Esophagus squamous epithelium (tissue), 5 donors: Measurements from ENCODE around the gene NAP1L5. TPM values are rescaled to one million over a fixed set of nuclear protein-coding genes. Genes with fewer than 3 reads are reported as not detected.

ENCODE experiments used
- DNase-seq: peaks from one replicate; lab custom pipeline; 2025; lab: John Stamatoyannopoulos, UW
- H3K27ac ChIP-seq, 4 donors: fragments of 200-600 bp; sonication (generic); one replicate each; pipeline ENCODE4 v1.5.1; 2016 to 2019; ENCODE audit warnings: mild to moderate bottlenecking in 1 of 4
- H3K27me3 ChIP-seq, 4 donors: fragments of 200-600 bp; sonication (generic); 1 replicate in 3 of 4; 2 replicates in 1 of 4; pipeline versions ENCODE4 v1.5.1 to v1.6.0; 2017 to 2021; ENCODE audit warnings: antibody characterized with exemption in 1 of 4
- H3K36me3 ChIP-seq, 3 donors: fragments of 200-600 bp; sonication (generic); one replicate each; pipeline ENCODE4 v1.5.1; 2016 to 2019
- H3K4me1 ChIP-seq, 3 donors: fragments of 200-600 bp; sonication (generic); one replicate each; pipeline ENCODE4 v1.5.1; 2017 to 2019
- H3K4me3 ChIP-seq, 4 donors: fragments of 200-600 bp; sonication (generic); 1 replicate in 3 of 4; 2 replicates in 1 of 4; pipeline ENCODE4 v1.5.1; 2016 to 2019; ENCODE audit warnings: mild to moderate bottlenecking in 2 of 4, moderate library complexity in 1 of 4
- H3K9me3 ChIP-seq, 3 donors: fragments of 200-600 bp; sonication (generic); one replicate each; pipeline ENCODE4 v1.5.1; 2016 to 2019
- POLR2A ChIP-seq, 4 donors: fragments of 450-650 bp; IDR thresholded peaks; one replicate each; pipeline ENCODE4 v1.6.1; 2017; ENCODE audit warnings: antibody characterized with exemption in 4 of 4, mild to moderate bottlenecking in 4 of 4, moderate library complexity in 3 of 4
- WGBS, 2 donors: methylation state at CpG; one replicate each; pipeline ENCODE4 v1.1.5; 2018; 5-methylcytosine and 5-hydroxymethylcytosine counted together
- intact Hi-C: fragments of 100-400 bp; cut with DNase I; formaldehyde crosslinking; loops from one replicate; pipeline ENCODE4 v1.15.0; 2022
- total RNA-seq, 4 donors: library from RNA; depleted of rRNA; stranded (reverse); fragments of >200 nt; gene quantifications; one replicate each; pipeline ENCODE4 v1.1.0, GENCODE V29; 2016
- TF ChIP-seq, protein P1 (sequence below), 6 experiments: fragments of 450-650 bp in 4 of 6; fragments of 200-600 bp in 2 of 6; sonication (generic) in 2 of 6; IDR thresholded peaks; one replicate each; pipeline ENCODE4 v1.5.1; 2016 to 2019; ENCODE audit warnings: antibody characterized with exemption in 6 of 6, mild to moderate bottlenecking in 4 of 6, moderate library complexity in 4 of 6
- donor health status: DM: yes; HTN: yes; CAD: no.

Gene NAP1L5
- total RNA-seq, 4 donors from 2014 or later, result 0.42 to 3.1 (median 1.8) TPM

DNA sequence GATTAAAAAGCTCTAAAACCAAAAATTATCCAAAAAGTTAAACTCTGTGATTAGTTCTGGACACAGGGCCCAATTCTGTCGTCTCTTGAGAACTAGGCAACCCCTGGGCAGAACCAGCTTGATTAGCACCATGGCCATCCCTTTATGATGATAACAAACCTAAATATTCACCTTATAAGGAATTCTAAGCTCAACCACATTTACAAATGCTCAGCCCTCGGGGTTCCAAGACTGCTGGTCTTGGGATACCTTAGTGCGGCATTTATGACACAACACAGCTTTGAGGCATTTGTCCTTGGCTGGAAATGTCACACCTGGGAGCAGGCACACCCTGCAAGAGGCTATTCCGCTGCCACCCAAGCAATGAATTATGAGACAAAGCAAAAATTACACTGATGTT is 27.5 kb upstream of the NAP1L5 start:
- H3K36me3 ChIP-seq, result peaks cover 7 to 95% (median 16%) of the 10 kb centered on the region in 3 donors
- H3K27me3 ChIP-seq, result no peaks in the 10 kb centered on the region
- DNase-seq, result no peak
- no peak overlapping the region for H3K4me3 ChIP-seq
- no peak for TF ChIP-seq POLR2A (IDR thresholded peaks at IDR 0.05)
- TF ChIP-seq, protein P1, sequence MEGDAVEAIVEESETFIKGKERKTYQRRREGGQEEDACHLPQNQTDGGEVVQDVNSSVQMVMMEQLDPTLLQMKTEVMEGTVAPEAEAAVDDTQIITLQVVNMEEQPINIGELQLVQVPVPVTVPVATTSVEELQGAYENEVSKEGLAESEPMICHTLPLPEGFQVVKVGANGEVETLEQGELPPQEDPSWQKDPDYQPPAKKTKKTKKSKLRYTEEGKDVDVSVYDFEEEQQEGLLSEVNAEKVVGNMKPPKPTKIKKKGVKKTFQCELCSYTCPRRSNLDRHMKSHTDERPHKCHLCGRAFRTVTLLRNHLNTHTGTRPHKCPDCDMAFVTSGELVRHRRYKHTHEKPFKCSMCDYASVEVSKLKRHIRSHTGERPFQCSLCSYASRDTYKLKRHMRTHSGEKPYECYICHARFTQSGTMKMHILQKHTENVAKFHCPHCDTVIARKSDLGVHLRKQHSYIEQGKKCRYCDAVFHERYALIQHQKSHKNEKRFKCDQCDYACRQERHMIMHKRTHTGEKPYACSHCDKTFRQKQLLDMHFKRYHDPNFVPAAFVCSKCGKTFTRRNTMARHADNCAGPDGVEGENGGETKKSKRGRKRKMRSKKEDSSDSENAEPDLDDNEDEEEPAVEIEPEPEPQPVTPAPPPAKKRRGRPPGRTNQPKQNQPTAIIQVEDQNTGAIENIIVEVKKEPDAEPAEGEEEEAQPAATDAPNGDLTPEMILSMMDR (IDR thresholded peaks at IDR 0.05), result no peak
- no peaks in the 10 kb centered on the region for H3K9me3 ChIP-seq
- intact Hi-C loops, result no loop called here
- H3K4me1 ChIP-seq, result peaks cover 0 to 41% (median 4%) of the 10 kb centered on the region in 3 donors
- H3K27ac ChIP-seq, result no peak overlapping the region
- WGBS, 2 donors, result 84 to 94% methylated on average over 2 to 4 of the region's 4 CpGs

- Histone ChIP-seq H3K9me3 (no peaks in the 10 kb centered on the region), H3K36me3 (peaks cover 7 to 93% (median 13%) of the 10 kb centered on the region in 3 donors), H3K27ac (no peak overlapping the region), H3K4me1 (peaks cover 0 to 41% (median 4%) of the 10 kb centered on the region in 3 donors), H3K27me3 (no peaks in the 10 kb centered on the region), H3K4me3 (no peak overlapping the region)
- DNase-seq, result no peak
- 72 to 97% methylated on average over 2 of the region's 2 CpGs for WGBS, 2 donors
- TF ChIP-seq POLR2A (IDR thresholded peaks at IDR 0.05), result no peak
- intact Hi-C loops, result no loop called here
Observed at GRCh38 chr4:88724406-88724805, 26.8 kb upstream of the NAP1L5 start.

- H3K36me3 ChIP-seq, result peaks cover 5 to 93% (median 9%) of the 10 kb centered on the region in 3 donors
- TF ChIP-seq, protein P1 (IDR thresholded peaks at IDR 0.05), result no peak
- no peak for TF ChIP-seq POLR2A (IDR thresholded peaks at IDR 0.05)
- H3K4me3 ChIP-seq, result no peak overlapping the region
- peaks cover 0 to 3% (median 0%) of the 10 kb centered on the region in 3 donors for H3K9me3 ChIP-seq
- H3K27ac ChIP-seq, result peak overlapping the region in 1 of 4 donors; percentile 56
- DNase-seq, result no peak
- intact Hi-C loops, result no loop called here
- H3K4me1 ChIP-seq, result peaks cover 0 to 35% (median 4%) of the 10 kb centered on the region in 3 donors
- no peaks in the 10 kb centered on the region for H3K27me3 ChIP-seq
- WGBS, 2 donors, result 62 to 80% methylated on average over 2 of the region's 2 CpGs
Observed at GRCh38 chr4:88722828-88723227, 25.2 kb upstream of the NAP1L5 start.

DNA sequence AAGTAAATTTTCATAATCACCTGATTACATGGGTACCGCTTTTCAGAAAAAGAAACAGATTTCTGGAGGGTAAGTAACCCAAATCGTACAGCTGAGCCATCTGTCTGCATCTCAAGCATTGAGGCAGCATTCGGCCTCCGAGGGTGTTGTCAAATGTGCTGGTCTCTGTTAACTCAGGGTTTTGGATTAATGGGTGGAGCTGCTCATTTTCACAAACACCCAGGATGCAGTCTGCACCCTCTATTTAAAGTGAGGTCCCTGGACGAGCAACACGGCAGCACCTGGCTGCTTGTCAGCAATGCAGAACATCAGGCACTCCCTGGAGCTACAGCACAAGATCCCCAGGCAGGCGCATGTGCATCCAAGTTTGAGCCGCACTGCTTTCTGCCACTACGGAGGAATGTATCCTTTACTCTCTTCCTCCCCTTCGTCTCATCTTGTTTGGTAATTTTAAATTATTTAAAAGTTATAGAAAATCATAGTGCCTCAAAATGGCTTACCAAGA is 24.7 kb upstream of the NAP1L5 start:
- Histone ChIP-seq H3K9me3 (peaks cover 0 to 8% (median 0%) of the 10 kb centered on the region in 3 donors), H3K27me3 (no peaks in the 10 kb centered on the region), H3K4me3 (no peak overlapping the region), H3K4me1 (peaks cover 0 to 34% (median 4%) of the 10 kb centered on the region in 3 donors), H3K36me3 (peaks cover 2 to 93% (median 4%) of the 10 kb centered on the region in 3 donors), H3K27ac (no peak overlapping the region)
- 89 to 93% methylated on average over 8 to 10 of the region's 10 CpGs for WGBS, 2 donors
- DNase-seq, result no peak
- intact Hi-C loops, result no loop called here
- TF ChIP-seq, protein P1 (IDR thresholded peaks at IDR 0.05), result no peak
- TF ChIP-seq POLR2A (IDR thresholded peaks at IDR 0.05), result no peak

- Histone ChIP-seq H3K9me3 (peaks cover 0 to 19% (median 6%) of the 10 kb centered on the region in 3 donors), H3K4me1 (peaks cover 0 to 34% (median 4%) of the 10 kb centered on the region in 3 donors), H3K27ac (peak overlapping the region in 2 of 4 donors; percentile 42 to 46), H3K27me3 (no peaks in the 10 kb centered on the region), H3K36me3 (peaks cover 0 to 97% (median 4%) of the 10 kb centered on the region in 3 donors), H3K4me3 (no peak overlapping the region)
- DNase-seq, result no peak
- intact Hi-C loops, result no loop called here
- TF ChIP-seq, protein P1 (IDR thresholded peaks at IDR 0.05), result no peak
- no peak for TF ChIP-seq POLR2A (IDR thresholded peaks at IDR 0.05)
- WGBS, 2 donors, result 62 to 70% methylated on average over 5 to 8 of the region's 10 CpGs
Observed at GRCh38 chr4:88720451-88721428, 23.1 kb upstream of the NAP1L5 start.
